ENCODE measurements around the gene RBP7. TPM values are rescaled to one million over a fixed set of nuclear protein-coding genes. Genes with fewer than 3 reads are reported as not detected.

RBP7 gene
- total and polyA plus RNA-seq, 10 of the 15 experiments (the other 5 are each of a cell fraction or from before 2014, with no cell fraction given): 0.20 TPM; not detected in 9

- TF ChIP-seq, protein P1, sequence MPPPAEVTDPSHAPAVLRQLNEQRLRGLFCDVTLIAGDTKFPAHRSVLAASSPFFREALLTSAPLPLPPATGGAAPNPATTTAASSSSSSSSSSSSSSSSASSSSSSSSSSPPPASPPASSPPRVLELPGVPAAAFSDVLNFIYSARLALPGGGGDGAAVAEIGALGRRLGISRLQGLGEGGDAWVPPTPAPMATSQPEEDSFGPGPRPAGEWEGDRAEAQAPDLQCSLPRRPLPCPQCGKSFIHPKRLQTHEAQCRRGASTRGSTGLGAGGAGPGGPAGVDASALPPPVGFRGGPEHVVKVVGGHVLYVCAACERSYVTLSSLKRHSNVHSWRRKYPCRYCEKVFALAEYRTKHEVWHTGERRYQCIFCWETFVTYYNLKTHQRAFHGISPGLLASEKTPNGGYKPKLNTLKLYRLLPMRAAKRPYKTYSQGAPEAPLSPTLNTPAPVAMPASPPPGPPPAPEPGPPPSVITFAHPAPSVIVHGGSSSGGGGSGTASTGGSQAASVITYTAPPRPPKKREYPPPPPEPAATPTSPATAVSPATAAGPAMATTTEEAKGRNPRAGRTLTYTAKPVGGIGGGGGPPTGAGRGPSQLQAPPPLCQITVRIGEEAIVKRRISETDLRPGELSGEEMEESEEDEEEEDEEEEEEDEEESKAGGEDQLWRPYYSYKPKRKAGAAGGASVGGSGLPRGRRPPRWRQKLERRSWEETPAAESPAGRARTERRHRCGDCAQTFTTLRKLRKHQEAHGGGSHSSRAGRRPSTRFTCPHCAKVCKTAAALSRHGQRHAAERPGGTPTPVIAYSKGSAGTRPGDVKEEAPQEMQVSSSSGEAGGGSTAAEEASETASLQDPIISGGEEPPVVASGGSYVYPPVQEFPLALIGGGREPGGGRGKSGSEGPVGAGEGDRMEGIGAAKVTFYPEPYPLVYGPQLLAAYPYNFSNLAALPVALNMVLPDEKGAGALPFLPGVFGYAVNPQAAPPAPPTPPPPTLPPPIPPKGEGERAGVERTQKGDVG (CRISPR knock-in tag; IDR thresholded peaks at IDR 0.05): peak; percentile 90
- TF ChIP-seq ZNF687 (IDR thresholded peaks at IDR 0.05) (peak; percentile 53; the same call in 1 of the 2 replicates), ZNF24 (IDR thresholded peaks at IDR 0.05) (peak; percentile 67; the same call in 1 of the 2 replicates), SMARCA5 (IDR thresholded peaks at IDR 0.05) (peak; percentile 92), RELB (IDR thresholded peaks at IDR 0.05; ENCODE audit: low read depth) (peak; percentile 92), PAX5 (IDR thresholded peaks at IDR 0.05; ENCODE audit: borderline replicate concordance, low read depth, low read length) (no peak), GABPA (IDR thresholded peaks at IDR 0.05; ENCODE audit: low read depth) (no peak), WRNIP1 (IDR thresholded peaks at IDR 0.05; ENCODE audit: borderline replicate concordance, low read depth, low read length) (no peak), BHLHE40 (IDR thresholded peaks at IDR 0.05; ENCODE audit: borderline replicate concordance in 1 of 2, low read depth in 2 of 2, low read length in 1 of 2) (peak; percentile 85 to 97), ATF2 (IDR thresholded peaks at IDR 0.05; ENCODE audit: low read length) (no peak), YY1 (IDR thresholded peaks at IDR 0.05; ENCODE audit: low read depth, low read length) (peak; percentile 96), ZZZ3 (IDR thresholded peaks at IDR 0.05; ENCODE audit: control insufficient read depth, insufficient read length, low read depth) (no peak)
- TF ChIP-seq, protein P2, sequence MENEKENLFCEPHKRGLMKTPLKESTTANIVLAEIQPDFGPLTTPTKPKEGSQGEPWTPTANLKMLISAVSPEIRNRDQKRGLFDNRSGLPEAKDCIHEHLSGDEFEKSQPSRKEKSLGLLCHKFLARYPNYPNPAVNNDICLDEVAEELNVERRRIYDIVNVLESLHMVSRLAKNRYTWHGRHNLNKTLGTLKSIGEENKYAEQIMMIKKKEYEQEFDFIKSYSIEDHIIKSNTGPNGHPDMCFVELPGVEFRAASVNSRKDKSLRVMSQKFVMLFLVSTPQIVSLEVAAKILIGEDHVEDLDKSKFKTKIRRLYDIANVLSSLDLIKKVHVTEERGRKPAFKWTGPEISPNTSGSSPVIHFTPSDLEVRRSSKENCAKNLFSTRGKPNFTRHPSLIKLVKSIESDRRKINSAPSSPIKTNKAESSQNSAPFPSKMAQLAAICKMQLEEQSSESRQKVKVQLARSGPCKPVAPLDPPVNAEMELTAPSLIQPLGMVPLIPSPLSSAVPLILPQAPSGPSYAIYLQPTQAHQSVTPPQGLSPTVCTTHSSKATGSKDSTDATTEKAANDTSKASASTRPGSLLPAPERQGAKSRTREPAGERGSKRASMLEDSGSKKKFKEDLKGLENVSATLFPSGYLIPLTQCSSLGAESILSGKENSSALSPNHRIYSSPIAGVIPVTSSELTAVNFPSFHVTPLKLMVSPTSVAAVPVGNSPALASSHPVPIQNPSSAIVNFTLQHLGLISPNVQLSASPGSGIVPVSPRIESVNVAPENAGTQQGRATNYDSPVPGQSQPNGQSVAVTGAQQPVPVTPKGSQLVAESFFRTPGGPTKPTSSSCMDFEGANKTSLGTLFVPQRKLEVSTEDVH (IDR thresholded peaks at IDR 0.05; ENCODE audit: low read depth, partially characterized antibody): no peak
Measured at GRCh38 chr1:10032590-10033358, 35.7 kb downstream of the RBP7 start, which contains the start of gene UBE4B (continued).
